ENCODE data around the gene LIN7B. TPM values are rescaled to one million over a fixed set of nuclear protein-coding genes. Genes with fewer than 3 reads are reported as not detected.
"Not testable (repeated sequence)": the region's sequence is repeated elsewhere in the genome, so short reads cannot be mapped to it uniquely, and the experiment has no call there.

LIN7B gene
- total RNA-seq, 1 donor from 2014 or later: not detected

GRCh38 chr19:49118565-49119410, 4.6 kb downstream of the LIN7B start, which contains the start of gene C19orf73:
TSS of gene C19orf73 (minus strand) at chr19:49119143. CDS start at chr19:49119022, 121 bp downstream.
- DNase-seq (ENCODE audit: low spot score): peak; percentile 97

GRCh38 chr19:49119411-49120324, 5.5 kb downstream of the LIN7B start, which contains the start of gene PPFIA3:
TSS of gene PPFIA3 (plus strand) at chr19:49119544. CDS start at chr19:49127874, 8,330 bp downstream.
- DNase-seq (ENCODE audit: low spot score): peak; percentile 66

- DNase-seq (ENCODE audit: low spot score): no peak
Measured at GRCh38 chr19:49120325-49120683, 6.1 kb downstream of the LIN7B start.

- no peak for DNase-seq (ENCODE audit: low spot score)
Measured at GRCh38 chr19:49120868-49121267, 6.7 kb downstream of the LIN7B start.

- DNase-seq (ENCODE audit: low spot score): not testable (repeated sequence)
Measured at GRCh38 chr19:49121841-49122240, 7.7 kb downstream of the LIN7B start.

- not testable (repeated sequence) for DNase-seq (ENCODE audit: low spot score)
Measured at GRCh38 chr19:49123285-49123684, 9.1 kb downstream of the LIN7B start.

- peak; percentile 56 for DNase-seq (ENCODE audit: low spot score)
Measured at GRCh38 chr19:49125025-49125731, 11.0 kb downstream of the LIN7B start.

DNA sequence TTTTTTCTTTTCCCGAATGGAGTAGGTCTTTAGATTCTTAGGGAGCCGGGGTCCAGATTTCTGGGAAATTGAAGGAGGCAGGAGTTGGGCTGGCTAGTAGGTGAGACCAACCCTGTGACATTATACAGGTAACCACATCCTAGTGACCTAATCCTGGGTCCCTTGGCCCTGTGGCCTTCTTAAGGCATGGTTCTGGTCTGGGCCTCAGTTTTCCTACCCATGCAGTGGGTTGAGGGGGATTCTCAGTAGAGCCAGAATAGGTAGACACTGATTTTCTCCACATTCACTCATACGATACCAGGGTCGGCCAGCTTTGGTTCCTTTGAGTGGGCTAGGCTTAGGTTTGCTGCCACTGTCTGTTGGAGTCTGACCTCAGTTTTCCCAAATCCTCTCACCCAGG, 12.4 kb downstream of the LIN7B start:
- DNase-seq (ENCODE audit: low spot score): no peak

DNA sequence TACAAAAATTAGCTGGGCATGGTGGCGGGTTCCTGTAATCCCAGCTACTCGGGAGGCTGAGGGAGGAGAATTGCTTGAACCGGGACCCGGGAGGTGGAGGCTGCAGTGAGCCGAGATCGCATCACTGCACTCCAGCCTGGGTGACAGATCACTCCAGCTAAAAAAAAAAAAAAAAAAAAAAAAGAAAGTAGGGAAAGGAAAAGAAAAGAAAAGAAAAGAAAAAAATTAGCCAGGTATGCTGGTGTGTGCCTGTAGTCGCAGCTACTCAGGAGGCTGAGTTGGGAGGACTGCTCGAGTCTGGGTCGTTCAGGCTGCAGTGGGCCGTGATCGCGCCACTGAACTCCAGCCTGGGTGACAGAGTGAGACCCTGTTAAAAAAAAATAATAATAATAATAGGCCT, 13.1 kb downstream of the LIN7B start:
- not testable (repeated sequence) for DNase-seq (ENCODE audit: low spot score)

DNA sequence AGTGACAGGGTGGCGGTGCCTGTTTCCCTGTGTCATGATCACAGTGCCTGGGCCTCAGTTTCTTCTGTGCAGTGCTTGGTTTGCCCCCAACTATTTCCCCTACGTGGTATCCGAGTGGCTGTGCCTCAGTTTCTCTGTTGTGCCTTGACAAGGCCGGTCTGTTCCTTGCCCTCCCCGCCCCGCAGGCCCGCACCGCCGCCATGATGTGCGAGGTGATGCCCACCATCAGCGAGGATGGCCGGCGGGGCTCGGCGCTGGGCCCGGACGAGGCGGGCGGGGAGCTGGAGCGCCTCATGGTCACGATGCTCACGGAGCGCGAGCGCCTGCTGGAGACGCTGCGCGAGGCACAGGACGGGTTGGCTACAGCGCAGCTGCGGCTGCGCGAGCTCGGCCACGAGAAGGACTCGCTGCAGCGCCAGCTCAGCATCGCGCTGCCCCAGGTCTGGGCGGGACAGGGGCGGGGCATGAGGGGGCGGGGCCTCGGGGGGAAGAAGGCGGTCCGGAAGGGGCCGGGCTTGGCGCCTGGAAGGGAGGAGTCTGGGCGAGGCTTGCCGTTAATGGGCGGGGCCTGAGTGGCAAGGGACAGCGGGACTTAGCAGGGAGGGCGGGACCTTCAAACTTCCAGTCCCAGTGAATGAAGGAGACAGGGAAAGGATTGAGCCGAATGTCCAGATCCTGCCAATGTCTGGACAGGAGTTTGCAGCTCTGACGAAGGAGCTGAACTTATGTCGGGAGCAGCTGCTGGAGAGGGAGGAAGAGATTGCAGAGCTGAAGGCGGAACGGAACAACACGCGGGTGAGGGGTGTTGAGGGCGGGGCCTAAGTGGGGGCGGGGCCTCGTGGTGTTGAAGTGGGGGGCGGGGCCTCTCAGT, 13.7 kb downstream of the LIN7B start:
- peak; percentile 99 for DNase-seq (ENCODE audit: low spot score)

GRCh38 chr19:49128545-49129237, 14.5 kb downstream of the LIN7B start:
- DNase-seq (ENCODE audit: low spot score): no peak

DNA sequence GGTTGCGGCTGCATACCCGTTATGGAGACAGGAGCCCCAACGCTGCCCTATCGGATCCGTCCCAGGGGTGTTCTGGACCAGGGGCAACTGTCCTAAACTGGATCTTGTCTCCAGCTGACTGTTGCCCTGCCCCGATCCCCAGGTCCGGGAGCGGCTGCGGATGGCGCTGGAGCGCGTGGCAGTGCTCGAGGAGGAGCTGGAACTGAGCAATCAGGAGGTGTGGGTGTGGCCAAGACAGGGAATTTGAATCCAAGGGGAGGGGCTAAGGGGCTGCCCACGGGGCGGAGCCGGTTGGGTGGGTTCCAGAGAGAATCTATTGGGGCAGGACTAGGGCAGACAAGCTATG, 15.0 kb downstream of the LIN7B start:
- no peak for DNase-seq (ENCODE audit: low spot score)

DNA sequence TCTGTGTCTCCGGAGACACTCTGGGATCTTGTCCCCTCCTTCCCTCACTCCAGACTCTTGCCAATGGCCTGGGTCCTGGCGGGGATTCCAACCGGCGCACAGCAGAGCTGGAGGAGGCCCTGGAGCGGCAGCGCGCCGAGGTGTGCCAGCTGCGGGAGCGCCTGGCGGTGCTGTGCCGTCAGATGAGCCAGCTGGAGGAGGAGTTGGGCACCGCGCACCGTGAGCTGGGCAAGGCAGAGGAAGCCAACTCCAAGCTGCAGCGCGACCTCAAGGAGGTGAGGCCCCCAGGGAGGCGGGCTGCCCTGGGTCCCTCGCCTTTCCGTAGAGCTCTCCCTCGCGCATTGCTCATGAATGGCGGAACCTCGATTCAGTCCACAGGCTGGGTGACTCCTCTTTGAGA, 16.2 kb downstream of the LIN7B start:
- DNase-seq (ENCODE audit: low spot score): no peak

GRCh38 chr19:49132974-49133609, 18.9 kb downstream of the LIN7B start:
- no peak for DNase-seq (ENCODE audit: low spot score)

DNA sequence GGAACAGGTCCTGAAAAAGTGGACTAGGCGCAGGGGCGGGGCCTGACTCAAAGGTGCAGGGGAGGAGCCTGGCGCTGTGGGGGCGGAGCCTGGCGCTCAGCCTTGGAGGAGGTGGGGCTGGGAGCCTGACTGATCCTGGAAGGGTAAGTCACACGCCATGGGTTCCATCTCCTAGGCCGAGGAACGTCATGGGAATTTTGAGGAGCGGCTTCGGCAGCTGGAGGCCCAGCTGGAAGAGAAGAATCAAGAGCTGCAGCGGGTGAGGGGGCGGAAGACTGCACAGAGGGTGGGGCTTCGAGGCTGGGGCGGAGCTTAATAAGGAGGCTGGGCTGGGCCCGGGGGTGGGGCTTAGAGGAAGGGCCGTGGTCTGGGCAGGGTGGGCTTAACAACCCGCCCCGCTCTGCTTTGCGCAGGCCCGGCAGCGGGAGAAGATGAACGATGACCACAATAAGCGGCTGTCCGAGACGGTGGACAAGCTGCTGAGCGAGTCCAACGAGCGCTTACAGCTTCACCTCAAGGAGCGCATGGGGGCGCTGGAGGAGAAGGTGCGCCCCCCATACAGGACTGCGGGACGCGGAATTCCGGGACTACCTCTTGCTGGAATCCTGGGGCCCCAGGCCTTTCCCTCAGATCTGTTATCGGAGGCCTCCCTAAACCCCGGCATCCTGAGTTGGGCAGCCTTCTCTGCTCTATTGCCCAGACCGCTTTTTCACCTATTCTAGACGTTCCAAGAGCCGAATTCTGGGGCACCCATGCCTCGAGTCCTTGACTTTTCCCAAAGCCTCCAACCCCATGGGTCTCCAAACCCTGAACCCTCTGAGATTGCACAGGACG, 19.7 kb downstream of the LIN7B start:
- peak; percentile 73 for DNase-seq (ENCODE audit: low spot score)

DNA sequence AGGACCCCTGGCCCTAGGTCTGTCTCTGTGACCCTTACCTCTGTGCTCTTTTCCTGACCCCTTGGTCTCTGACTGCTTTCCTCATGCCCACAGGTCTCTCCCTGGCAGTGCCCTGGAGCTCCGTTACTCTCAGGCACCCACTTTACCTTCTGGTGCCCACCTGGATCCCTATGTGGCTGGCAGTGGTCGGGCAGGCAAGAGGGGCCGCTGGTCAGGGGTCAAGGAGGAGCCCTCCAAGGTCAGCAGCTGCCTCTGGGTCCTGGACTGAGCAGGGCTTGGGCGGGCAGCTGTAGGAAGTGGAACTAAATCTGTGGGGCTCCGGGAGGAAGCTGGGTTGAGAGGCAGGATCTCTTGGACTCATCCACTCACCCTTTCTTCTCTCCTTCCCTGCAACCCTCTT, 21.5 kb downstream of the LIN7B start:
- no peak for DNase-seq (ENCODE audit: low spot score)

DNA sequence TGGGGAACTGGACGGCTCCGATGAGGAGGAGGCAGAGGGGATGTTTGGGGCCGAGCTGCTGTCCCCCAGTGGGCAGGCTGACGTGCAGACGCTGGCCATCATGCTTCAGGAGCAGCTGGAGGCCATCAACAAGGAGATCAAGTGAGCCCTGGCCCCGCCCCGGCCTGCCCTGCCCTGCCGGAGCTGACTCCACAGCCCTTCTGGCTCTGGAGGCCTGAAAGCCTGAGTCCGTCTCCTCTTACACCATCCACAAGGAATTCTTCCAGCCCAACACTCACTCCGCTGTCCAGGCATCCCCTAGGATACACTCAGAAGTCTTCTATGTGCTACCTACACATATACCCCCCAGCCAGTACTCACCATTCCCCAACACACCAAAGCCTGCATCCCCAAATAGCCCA, 22.6 kb downstream of the LIN7B start:
- no peak for DNase-seq (ENCODE audit: low spot score)

- DNase-seq (ENCODE audit: low spot score): no peak
Measured at GRCh38 chr19:49140951-49141350, 26.8 kb downstream of the LIN7B start.

GRCh38 chr19:49141352-49141751, 27.2 kb downstream of the LIN7B start:
- DNase-seq (ENCODE audit: low spot score): no peak
